ENCODE results near the gene CRIP1.

CRIP1 gene

DNA sequence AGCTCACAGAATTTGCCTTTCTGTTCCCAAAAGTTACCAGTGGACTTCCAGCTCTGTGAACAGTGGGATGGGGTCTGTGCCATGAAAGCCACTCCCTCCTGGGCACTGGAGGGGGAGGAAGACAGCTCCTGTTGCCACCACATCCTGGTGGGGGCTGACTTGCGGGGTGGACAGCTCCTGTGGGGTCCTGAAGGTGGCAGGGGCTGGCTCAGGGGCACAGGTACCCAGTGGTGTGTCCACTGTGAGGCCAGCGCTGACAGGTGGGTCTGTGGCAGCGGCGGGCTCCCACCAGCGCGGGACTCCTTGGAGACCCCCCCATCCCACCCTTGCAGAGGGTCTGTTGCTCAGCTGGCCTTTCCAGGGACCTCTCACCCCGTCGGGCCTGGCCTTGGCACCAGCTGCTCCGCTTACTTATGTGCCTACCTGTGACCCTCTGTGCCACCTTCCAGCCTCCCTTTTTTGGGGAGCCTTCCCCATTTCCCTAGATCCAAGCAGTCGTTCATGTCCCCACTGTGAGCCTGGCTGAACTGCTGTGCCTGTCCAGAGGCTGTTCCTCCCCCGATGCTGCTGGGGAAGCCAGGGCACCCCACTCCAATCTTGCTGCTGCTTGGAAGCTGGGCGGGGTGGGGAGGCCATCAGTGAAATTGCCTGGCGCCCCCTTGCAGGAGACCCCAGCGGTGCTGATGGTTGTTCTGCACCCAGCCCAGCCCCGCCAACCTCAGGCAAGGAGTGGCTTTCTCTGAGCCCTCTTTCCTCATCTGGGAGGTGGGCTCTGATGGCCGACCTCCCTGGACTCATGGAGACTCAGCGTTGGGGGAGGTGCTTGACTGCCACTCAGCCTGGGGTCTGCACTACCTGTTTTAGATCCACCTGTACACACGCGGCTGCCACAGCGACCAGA is 6.5 kb downstream of the CRIP1 start:
- DNase-seq (ENCODE audit: low read depth), result no peak

DNA sequence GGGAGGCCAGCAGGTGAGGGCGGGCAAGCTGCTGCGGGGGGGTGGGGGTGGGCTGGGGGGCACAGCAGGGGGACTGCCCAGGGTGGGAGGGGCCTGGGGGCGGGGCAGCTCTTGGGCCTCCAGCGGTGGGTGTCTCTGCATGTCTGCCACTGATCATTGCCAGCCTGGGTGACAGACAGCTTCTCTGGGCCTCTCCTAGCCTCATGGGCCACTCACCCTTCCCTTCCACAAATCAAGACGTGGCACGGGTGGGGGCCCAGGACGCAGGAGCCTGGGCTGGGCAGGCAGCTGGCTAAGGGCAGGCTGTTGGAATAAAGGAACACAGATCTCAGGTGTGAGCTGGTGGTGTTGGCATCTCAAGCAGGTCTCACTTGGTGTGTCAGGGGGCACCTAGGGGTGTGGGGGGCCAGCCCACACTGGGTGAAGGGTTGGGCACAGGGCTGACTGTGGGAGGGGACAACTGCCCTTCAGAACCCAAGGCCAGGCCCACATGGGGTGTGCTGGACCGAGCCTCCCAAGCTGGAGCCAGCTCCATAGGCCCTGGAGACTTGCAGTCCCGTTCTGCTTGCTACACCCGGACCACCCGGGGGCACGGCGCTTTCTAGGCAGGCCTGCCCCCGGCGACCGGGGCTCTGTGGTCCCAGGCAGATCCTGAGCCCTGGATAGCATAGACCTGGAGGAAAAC is 7.4 kb downstream of the CRIP1 start:
- DNase-seq (ENCODE audit: low read depth), result no peak

DNA sequence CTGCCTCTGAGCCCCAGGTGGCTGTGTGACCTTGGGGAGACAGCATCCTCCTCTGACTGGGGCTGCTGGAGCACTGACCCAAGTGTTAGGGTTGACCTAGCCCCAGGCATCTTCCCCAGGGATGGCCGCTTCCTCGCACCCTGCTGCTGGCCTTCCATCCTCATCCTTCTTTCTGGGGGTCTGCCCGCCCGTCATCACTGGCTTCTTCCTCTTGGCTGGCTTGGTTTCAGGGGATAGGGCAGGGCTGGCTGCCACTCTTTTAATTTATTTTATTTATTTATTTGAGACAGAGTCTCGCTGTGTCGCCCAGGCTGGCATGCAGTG is 7.9 kb downstream of the CRIP1 start:
- no peak for DNase-seq (ENCODE audit: low read depth)

DNA sequence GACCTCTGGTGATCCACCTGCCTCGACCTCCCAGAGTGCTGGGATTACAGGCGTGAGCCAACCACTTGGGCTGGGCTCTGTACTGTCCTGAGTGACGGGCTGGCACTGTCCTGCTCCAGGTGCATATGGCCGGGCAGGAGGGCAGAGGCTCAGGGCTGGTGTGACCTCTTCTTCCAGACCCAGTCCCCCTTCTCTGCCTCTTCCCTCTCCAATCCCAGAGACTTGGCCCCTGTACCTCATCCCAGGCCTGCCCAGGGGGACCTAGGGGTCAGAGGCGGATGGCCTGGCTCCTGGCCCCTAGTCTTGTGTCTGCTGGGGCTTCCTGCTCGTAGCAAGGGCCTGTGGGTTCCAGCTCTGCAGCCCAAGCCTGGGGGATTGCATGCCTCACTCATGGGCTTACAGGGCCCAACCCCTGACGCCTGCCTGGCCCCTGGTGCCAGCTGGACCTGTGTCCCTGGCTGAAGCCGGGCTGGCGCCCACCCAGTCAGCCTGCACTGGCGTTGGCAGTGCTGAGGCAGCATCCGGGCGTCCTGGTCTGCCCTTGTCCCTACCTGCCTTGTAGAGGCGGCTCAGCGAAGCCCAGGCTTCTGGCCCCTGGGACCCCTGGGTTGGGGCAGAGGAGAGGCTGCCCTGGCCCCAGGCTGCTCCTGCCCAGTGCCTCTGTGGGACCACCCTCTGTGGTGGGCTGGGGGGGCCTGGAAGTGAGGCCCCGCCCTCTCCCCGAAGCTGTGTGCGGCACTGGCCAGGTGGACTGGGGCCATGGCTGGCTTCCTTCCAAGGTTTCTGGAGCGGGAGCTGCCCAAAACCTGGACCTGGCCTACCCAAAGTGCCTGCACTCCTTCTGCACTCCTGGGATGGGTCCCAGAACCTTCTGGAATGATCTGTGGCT is 8.7 kb downstream of the CRIP1 start:
- no peak for DNase-seq (ENCODE audit: low read depth)

DNA sequence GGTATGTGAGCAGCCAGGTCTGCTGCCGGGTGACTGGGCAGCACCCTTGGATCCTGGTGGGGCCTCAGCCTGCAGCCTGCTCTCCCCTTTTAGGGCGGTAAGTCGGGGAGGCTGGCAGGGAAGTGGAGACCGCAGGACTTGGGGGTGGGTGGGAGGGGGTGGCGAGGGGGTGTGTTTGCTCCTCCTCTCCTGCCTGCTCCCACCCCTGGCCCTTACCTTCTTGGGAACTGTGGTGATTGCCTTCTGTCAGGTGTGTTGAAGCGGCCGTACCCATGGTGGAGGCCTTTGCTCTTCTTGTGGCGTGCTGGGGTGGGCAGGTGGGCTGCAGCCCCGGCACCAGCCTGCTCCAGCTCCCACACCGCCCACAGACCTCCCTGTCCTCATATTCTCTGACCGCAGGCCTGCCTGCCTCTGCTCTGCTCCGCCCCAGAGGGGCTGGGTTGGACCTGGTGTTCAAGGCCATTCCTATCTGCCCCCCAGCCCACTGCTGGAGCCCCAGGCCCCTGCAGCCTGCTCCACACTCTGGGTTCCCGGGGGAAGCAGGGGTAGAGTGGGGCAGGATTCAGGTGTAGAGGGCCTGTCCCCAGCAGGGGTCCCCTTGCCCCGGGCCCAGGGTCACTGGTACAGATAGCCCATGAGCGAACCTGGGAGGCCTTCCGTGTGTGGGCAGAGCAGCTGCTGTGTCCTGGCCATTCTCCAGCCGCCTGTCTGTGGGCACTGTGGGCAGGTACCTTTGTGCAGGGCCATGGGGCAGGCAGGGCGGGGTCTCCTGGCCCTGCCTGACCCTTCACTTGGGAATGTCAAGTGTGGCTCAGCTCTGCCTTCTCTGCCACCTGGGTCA is 9.5 kb downstream of the CRIP1 start:
- no peak for DNase-seq (ENCODE audit: low read depth)

DNA sequence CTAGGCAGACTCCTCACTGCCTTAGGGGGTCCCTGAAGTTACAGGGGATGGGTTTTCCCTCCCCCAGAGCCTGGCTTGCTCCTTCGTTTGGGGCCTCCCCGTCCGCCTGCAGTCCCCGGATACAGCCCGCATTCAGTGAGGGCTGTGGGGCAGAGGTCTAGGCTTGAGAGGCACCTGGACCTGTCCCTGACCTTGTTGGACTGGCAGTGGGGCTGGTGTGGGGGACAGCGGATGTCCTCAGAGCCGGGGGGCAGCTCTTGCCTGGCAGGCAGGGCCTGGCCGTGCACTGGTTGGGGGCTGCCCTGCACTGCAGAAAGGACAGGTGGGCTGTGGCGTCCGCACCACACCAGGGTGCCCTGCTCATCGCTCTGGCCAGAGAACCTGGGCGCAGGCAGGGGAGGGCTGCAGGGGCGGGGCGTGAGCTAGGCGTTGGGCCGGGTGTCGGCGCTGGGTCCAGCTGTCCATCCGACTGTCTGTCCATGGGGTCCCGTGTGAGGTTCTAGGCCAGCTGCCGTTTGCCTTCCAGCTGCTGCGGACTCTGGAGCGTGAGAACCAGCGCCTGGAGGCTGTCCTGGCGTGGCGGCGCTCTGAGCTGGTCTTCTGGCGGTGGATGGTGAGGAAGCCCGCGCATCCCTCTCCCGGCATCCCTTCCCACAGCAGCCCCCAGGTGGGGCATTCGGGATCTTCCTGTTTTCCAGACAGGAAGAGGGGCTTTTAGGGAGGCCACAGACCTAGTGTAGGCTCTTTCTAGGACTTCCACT is 10.3 kb downstream of the CRIP1 start:
- no peak for DNase-seq (ENCODE audit: low read depth)

DNA sequence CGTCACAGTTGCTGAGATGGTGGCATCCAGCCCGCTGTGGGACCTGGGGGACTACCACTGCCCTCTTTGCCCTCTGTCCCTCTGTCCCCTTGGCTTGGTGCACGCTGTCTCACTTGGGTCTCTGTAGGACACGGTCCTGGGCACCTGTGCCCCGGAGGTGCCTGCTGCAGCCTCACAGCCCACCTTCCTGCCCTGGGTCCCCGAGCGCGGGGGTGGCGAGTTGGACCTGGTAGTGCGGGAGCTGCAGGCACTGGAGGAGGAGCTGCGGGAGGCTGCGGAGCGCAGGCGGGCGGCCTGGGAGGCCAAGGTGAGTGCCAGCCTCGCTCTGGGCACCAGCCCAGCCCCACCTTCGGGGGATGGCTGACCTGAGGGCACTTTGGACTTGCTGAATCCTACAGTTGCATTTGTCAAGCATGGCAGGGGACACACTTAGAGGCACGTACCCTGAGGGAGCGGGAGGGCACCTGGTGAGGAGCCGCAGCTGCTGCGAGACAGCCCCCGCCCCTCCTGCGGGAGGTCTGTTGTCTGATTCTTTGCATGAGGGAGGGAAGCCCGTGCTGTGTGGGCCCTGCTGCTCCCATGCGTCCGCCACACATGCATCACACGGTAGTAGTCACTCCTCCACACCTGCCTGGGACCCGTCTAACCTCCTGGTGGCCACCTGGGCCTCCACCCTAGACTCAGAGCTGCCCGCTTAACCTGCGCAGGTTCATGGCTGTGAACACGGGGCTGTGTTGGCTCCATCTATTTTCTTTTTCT is 11.2 kb downstream of the CRIP1 start:
- no peak for DNase-seq (ENCODE audit: low read depth)

DNA sequence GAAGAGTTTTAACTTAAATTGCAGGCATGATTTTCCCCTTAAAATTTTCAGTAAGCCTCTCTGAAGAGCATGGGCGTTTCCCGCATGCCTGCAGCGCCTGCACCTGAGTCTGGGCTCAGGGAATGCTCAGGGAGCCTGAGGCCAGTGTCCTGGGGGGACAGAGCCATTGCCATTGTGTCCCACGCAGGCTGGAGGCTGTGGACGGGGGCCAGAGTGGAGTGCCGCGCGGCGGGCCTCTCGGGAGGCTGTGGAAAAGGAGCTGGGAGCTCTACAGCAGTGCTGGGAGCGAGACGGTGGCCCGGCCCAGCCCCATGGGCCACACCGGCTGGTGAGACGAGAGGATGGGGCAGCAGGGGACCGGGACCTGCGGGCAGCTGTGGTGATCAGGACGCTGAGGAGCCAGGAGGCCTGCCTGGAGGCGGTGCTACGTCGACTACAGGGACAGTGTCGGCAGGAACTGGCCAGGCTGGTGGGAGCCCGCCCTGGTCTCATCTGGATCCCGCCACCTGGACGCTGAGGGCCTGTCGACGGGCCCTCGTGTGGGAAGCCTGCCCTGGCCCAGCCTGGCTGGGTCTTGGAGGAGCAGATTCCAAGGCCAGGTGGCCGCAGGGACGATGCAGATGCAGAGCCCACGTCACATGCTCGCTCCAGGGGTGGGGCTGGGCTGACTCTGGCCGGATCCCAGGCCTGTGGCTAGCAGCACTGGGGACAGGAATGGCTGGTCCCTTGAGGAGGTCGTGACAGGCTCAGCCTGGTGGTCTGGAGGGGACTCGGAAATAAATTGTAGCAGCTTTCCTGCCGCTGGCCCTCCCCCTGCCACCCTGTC is 12.0 kb downstream of the CRIP1 start:
- DNase-seq (ENCODE audit: low read depth), result no peak

DNA sequence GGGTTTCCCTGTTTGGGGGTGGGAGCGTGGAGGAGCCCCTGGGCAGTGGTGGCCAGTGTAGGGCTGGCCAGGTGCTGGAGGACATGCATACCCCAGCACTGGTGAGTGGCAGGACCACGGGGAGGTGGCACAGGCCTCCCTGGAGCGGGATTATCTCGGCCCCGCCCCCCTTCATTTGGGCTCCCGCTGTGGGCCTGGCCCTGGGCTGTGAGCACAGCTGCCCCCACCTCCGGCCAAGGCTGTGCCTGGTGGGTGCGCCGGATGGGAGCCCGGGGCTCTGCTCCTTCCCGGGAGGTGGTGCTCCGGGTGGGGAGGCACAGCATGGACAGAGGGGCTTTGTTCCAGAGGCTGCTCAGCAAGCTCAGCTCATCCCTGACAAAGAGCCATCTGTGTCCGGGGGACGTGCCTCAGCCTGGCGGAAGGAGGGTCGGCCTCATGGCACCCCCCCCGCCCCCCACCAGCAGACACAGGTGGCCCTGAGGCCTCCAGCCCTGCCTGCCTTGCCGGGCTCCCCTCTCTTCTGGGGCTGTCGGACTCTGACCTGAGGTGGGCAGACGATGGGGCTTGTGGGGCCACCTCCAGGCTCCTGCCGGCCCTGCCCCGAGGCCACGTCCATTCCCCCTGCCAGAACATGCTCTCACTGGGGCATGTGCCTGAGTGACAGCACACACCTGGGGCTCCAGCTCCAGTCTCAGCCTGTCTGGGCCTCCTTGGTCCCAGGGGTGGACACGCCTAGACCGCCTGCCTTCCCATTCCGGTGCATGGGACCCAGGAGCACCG is 12.8 kb downstream of the CRIP1 start:
- no peak for DNase-seq (ENCODE audit: low read depth)

DNA sequence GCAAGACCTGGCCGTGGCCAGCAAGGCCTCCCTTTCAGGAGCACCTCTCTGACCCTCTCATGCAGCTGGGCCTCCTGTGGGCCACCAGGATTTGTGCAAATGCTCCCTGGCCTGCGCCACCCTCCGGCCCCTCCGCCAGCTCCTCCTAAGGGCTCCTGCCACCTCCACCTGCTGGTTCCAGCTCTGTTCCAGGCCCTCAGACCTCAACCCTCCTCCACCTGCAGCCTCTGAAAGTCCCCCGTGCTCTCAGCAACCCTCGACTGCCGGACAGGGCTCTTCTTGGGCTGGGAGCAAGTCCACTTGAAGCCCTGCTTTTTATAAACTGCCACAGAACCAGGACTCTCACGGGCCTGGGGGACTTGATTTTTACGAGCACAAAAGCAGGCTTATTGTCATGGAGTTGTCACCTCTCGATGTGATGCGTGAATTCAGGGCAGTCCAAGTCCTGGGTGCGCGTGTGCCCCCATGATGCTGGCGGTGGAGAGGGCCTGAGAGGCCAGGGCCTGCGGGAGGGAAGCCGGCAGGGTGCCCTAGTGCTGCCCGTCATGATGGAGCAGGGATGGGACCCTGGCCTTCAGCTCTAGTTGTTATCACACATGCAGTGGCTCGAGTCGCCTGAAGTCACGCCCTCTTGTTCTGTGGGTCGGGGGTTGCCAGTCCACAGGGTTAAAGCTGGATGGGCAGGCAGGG is 13.5 kb downstream of the CRIP1 start:
- no peak for DNase-seq (ENCODE audit: low read depth)

DNA sequence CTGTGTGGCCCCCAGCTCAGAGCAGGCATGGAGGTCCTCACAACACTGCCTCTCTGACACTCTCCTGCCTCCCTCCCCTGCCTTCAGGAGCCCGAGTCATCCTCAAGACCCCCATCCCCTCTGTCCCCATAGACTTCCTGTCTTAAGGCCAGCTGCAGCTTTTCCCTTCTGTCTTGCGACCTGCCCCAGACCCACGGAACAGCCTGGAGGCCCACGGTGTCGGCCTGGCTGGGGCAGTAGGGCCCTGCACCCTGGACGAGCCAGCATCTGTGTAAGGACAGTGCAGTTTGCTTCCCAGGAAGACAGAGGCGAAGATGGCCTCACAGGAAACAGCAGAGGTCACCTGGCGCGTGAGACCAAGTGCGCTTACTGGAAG is 14.0 kb downstream of the CRIP1 start:
- DNase-seq (ENCODE audit: low read depth), result no peak

DNA sequence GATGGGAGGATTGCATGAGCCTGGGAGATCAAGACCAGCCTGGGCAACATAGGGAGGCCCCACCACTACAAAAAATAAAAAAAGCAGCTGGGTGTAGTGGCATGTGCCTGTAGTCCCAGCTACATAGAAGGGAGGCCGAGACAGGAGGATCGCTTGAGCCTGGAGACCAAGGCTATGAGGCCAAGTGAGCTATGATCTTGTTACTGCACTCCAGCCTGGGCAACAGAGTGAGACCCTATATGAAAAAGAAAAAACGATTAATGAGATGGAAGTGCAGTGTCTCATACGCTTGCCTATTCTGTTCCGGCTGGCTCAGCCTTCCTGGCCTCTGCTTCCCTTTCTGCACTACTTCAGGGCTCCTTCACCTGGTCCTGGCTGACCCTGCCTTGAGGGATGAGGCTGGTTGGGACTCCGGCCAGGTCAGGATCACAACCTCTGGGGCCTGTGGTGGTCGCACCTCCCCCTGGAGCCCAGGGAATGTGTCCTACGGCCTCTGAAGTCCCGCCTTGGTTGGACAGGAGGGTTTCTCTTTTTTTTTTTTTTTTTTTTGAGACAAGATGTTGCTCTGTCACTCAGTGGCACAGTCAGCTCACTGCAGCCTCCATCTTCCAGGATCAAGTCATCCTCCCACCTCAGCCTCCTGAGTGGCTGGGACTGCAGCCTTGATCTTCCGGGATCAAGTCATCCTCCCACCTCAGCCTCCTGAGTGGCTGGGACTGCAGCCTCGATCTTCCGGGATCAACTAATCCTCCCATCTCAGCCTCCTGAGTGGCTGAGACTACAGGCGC is 15.0 kb downstream of the CRIP1 start:
- no peak for DNase-seq (ENCODE audit: low read depth)

DNA sequence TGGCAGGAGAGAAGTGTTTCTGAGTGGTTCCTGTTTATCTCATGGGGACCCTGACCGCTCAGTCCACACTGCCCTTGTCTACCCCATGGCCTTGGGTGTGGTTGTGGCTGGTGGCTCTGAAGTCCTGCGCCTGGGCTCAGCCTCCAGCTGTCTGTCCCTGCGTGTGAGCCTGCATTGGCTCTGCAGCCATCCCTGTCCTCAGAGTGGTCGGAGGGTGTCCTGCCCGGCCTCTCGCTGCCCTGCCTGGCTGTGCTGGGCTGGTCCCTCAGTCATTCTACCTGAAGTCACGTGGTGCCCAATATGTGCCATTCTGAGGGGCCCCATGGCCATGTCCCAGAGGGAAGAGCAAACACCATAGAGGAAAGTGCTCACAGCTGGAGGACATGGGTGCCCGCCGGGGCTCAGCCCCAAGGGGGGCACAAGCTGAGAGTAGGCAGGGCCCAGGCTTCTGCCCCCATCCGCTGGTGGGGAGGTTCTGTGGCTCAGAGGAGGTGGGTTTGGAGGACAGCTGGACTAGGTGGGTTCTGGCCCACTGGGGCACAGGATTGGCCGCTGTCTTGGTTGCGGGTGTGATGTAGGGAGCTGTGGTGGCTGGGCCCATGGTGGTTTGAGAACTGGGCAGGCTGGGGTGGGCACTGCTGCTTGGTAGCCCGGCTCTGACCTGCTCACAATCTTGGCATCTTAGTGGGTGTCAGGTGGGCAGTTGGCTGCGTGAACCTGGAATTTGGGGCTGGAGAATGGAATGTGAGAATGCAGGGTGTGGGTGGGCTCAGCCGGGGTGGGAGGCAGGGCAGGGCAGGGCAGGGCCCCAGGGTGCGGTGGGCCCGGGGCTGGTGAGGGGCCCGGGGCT is 16.0 kb downstream of the CRIP1 start:
- DNase-seq (ENCODE audit: low read depth), result no peak

DNA sequence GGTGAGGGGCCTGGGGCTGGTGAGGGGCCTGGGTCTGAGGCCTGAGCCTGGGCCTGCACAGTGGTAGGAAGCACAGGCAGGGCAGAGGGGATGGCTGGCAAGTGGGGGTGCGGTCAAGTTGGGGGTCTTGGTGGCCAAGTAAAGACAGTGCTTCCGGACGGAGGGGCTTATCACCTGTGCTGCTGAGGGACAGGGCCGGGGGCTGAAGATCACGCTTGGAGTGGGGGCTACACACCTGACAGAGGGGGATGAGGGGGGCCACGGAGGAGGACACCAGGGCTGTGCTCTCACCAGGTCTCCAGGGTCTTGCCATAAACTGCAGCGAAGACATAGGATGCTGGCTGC is 16.6 kb downstream of the CRIP1 start:
- no peak for DNase-seq (ENCODE audit: low read depth)

DNA sequence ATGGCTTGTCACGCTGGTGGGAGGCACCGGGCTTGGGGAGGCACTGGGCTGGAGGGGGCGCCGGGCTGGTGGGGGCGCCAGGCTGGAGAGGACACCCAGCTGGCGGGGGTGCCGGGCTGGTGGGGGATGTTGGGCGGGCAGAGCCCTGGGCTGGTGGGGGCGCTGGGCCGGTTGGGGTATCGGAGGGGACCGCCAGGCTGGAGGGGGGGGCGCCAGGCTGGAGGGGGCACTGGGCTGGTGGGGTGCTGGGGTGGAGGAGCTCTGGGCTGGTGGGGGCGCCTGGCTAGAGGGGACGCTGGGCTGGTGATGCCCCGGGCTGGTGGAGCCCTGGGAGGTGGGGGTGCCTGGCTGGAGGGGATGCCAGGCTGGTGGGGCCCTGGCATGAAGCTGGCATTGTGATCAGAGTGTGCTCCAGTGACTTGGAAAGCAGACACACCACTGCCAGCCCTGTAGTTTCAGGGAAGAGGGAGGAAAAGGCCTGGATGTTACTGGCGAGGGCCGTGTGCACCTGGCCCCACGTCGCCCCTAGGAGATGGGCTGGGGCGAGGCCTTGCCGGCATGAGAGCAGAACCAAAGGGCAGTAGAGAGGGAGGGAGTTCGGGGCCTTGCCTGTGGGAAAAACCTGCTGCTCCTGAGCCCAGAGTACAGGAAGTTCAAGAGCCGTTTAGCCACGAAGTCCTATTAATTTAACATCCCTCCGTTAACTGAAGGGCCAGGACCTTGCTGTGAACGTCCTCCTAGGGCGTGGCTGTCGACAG is 17.4 kb downstream of the CRIP1 start:
- no peak for DNase-seq (ENCODE audit: low read depth)

DNA sequence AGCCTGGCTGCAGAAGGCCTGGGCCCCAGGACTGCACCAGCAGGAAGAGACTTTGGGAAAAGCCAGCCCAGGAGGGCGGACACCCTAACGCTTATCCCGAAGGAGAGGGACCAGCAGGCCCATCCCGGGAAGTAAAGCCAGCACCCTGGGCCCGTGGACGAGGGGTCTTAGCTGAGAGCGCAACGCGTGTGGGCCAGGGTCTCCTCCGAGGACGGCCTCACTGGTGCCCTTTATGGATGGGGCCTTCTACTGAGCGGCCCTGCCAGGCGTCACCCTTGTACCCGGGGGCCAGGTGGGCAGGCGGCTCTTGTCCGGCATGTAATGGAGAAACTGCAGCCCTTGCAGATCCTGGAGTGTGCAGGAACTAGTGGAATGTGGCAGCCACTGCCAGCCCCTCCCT is 18.4 kb downstream of the CRIP1 start:
- DNase-seq (ENCODE audit: low read depth), result no peak

Measured in stimulated activated CD8-positive, alpha-beta memory T cell treated with anti-CD3 and anti-CD28 coated beads, Interleukin-15, amount 100 ng/mL, for 24 hours (primary cell).